ENCODE measurements around the gene COQ8A. TPM values are rescaled to one million over a fixed set of nuclear protein-coding genes. Genes with fewer than 3 reads are reported as not detected.
A peak's percentile ranks its signal among the peaks of the same experiment; 100 is the strongest.

Gene COQ8A
- total RNA-seq, 1 donor from 2014 or later, result 13.8 TPM

GRCh38 chr1:226982451-226983177 lies 42.5 kb downstream of the COQ8A start:
- Mint-ChIP-seq H3K36me3 (peaks cover 8% of the 10 kb centered on the region), H3K27ac (peak overlapping the region; percentile 47)

GRCh38 chr1:226983247-226983991 lies 43.3 kb downstream of the COQ8A start:
- peaks cover 8% of the 10 kb centered on the region for H3K36me3 Mint-ChIP-seq
- no peak overlapping the region for H3K27ac ChIP-seq

More at GRCh38 chr1:226982451-226983177, 42.5 kb downstream of the COQ8A start:
- no peaks in the 10 kb centered on the region for H3K9me3 ChIP-seq (ENCODE audit: low read depth)
- no peaks in the 10 kb centered on the region for H4K20me1 ChIP-seq (ENCODE audit: low read depth)
- no peaks in the 10 kb centered on the region for H3K36me3 ChIP-seq
- no peaks in the 10 kb centered on the region for H3K4me1 ChIP-seq
- H3K27me3 ChIP-seq, result no peaks in the 10 kb centered on the region
- no peak overlapping the region for H3K9ac ChIP-seq
- no peaks in the 10 kb centered on the region for H3K9me3 Mint-ChIP-seq
- peaks cover 5% of the 10 kb centered on the region for H3K27me3 Mint-ChIP-seq (ENCODE audit: insufficient read depth, low read depth)
- no peak for DNase-seq (ENCODE audit: low spot score)
- H3K27ac ChIP-seq, result no peak overlapping the region
- H3K4me2 ChIP-seq, result no peak overlapping the region
- no peaks in the 10 kb centered on the region for H3K79me2 ChIP-seq (ENCODE audit: low read depth)
- H3F3A ChIP-seq (ENCODE audit: low read depth), result peaks cover under 1% of the 10 kb centered on the region
- no peak overlapping the region for H3K4me3 ChIP-seq
- H3K4me3 Mint-ChIP-seq, result no peak overlapping the region
- TF ChIP-seq EZH2phosphoT487 (IDR thresholded peaks at IDR 0.05) (no peak), EZH2 (IDR thresholded peaks at IDR 0.05) (no peak), CTCF (IDR thresholded peaks at IDR 0.05) (no peak)
- peaks cover 5% of the 10 kb centered on the region for H3K4me1 Mint-ChIP-seq
- H2AFZ ChIP-seq (replicated peaks), result no peak overlapping the region

GRCh38 chr1:226983992-226984364 lies 43.9 kb downstream of the COQ8A start:
- H3K4me3 Mint-ChIP-seq, result no peak overlapping the region
- no peak for DNase-seq (ENCODE audit: low spot score)
- no peak overlapping the region for H3K9ac ChIP-seq

More at GRCh38 chr1:226983247-226983991, 43.3 kb downstream of the COQ8A start:
- no peaks in the 10 kb centered on the region for H3K79me2 ChIP-seq (ENCODE audit: low read depth)
- TF ChIP-seq CTCF (IDR thresholded peaks at IDR 0.05) (no peak), EZH2 (IDR thresholded peaks at IDR 0.05) (no peak), EZH2phosphoT487 (IDR thresholded peaks at IDR 0.05) (no peak)
- DNase-seq (ENCODE audit: low spot score), result no peak
- no peak overlapping the region for H2AFZ ChIP-seq (replicated peaks)
- H3K9me3 Mint-ChIP-seq, result no peaks in the 10 kb centered on the region
- peaks cover 7% of the 10 kb centered on the region for H3F3A ChIP-seq (ENCODE audit: low read depth)
- peaks cover 8% of the 10 kb centered on the region for H3K4me1 ChIP-seq
- H3K4me3 Mint-ChIP-seq, result no peak overlapping the region
- peaks cover 7% of the 10 kb centered on the region for H3K4me1 Mint-ChIP-seq
- no peaks in the 10 kb centered on the region for H3K27me3 ChIP-seq
- no peak overlapping the region for H3K9ac ChIP-seq
- no peak overlapping the region for H3K4me2 ChIP-seq
- H3K36me3 ChIP-seq, result no peaks in the 10 kb centered on the region
- peak overlapping the region; percentile 47 for H3K27ac Mint-ChIP-seq
- no peaks in the 10 kb centered on the region for H3K9me3 ChIP-seq (ENCODE audit: low read depth)
- H3K4me3 ChIP-seq, result no peak overlapping the region
- peaks cover 3% of the 10 kb centered on the region for H3K27me3 Mint-ChIP-seq (ENCODE audit: insufficient read depth, low read depth)
- no peaks in the 10 kb centered on the region for H4K20me1 ChIP-seq (ENCODE audit: low read depth)

More at GRCh38 chr1:226983992-226984364, 43.9 kb downstream of the COQ8A start:
- Histone ChIP-seq H3F3A (ENCODE audit: low read depth) (peaks cover 11% of the 10 kb centered on the region), H3K27ac (no peak overlapping the region), H3K36me3 (no peaks in the 10 kb centered on the region), H3K4me3 (no peak overlapping the region), H3K9me3 (ENCODE audit: low read depth) (no peaks in the 10 kb centered on the region), H4K20me1 (ENCODE audit: low read depth) (no peaks in the 10 kb centered on the region), H3K79me2 (ENCODE audit: low read depth) (no peaks in the 10 kb centered on the region), H3K4me1 (peaks cover 9% of the 10 kb centered on the region), H3K4me2 (no peak overlapping the region), H2AFZ (replicated peaks) (no peak overlapping the region), H3K27me3 (no peaks in the 10 kb centered on the region)
- Mint-ChIP-seq H3K9me3 (no peaks in the 10 kb centered on the region), H3K27me3 (ENCODE audit: insufficient read depth, low read depth) (peaks cover 3% of the 10 kb centered on the region), H3K4me1 (peaks cover 10% of the 10 kb centered on the region), H3K27ac (no peak overlapping the region), H3K36me3 (peaks cover 8% of the 10 kb centered on the region)
- TF ChIP-seq CTCF (IDR thresholded peaks at IDR 0.05) (no peak), EZH2phosphoT487 (IDR thresholded peaks at IDR 0.05) (no peak), EZH2 (IDR thresholded peaks at IDR 0.05) (no peak)
